ENCODE results near the gene ATP6V1G1. TPM values are rescaled to one million over a fixed set of nuclear protein-coding genes. Genes with fewer than 3 reads are reported as not detected.

The ATP6V1G1 gene
- total RNA-seq, 1 donor from 2014 or later, result 188 TPM

DNA sequence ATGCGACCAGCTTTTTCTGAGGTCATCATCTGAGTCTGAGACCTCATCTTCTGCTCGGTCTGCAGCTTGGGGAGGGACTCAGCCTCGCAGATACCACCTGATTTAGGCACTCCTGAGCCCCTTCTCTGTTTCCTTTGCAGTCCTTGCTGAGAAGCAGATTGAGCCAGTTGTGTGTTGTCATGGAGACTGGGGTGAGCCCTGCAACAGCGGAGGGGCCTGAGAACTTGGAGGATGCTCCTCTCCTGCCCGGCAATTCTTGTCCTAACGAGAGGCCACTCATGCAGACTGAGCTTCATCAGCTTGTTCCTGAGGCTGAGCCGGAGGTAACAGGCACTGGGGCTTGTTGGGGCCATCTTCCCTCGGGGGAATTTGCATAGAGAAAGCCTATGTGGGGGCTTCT, 50.8 kb downstream of the ATP6V1G1 start:
- peaks cover 26% of the 10 kb centered on the region for H3K36me3 Mint-ChIP-seq (ENCODE audit: low read depth, unreplicated experiment)
- H3K79me2 ChIP-seq (ENCODE audit: insufficient read depth, low read length), result no peaks in the 10 kb centered on the region
- DNase-seq (ENCODE audit: low read depth) (no peak), FAIRE-seq (no peak)
- H3K27me3 Mint-ChIP-seq (ENCODE audit: low read depth, unreplicated experiment), result no peaks in the 10 kb centered on the region
- no peak overlapping the region for H3K9ac ChIP-seq (ENCODE audit: low read length)
- H4K20me1 ChIP-seq (ENCODE audit: insufficient read depth, low read length), result no peaks in the 10 kb centered on the region
- H3K27me3 ChIP-seq (ENCODE audit: insufficient read depth, low read length), result no peaks in the 10 kb centered on the region
- no peaks in the 10 kb centered on the region for H3K4me1 ChIP-seq (ENCODE audit: insufficient read depth, low read length)
- no peaks in the 10 kb centered on the region for H3K9me3 ChIP-seq (ENCODE audit: insufficient read depth, low read depth, low read length)
- no peak overlapping the region for H3K4me3 Mint-ChIP-seq (ENCODE audit: unreplicated experiment)
- no peak overlapping the region for H3K4me3 ChIP-seq (ENCODE audit: insufficient read depth, low read depth, low read length)
- no peak overlapping the region for H3K4me2 ChIP-seq (ENCODE audit: low read length)
- no peak overlapping the region for H2AFZ ChIP-seq (ENCODE audit: low read depth, low read length)
- no peak for TF ChIP-seq EZH2 (IDR thresholded peaks at IDR 0.05; ENCODE audit: insufficient read depth, low read length)
- TF ChIP-seq, protein P1, sequence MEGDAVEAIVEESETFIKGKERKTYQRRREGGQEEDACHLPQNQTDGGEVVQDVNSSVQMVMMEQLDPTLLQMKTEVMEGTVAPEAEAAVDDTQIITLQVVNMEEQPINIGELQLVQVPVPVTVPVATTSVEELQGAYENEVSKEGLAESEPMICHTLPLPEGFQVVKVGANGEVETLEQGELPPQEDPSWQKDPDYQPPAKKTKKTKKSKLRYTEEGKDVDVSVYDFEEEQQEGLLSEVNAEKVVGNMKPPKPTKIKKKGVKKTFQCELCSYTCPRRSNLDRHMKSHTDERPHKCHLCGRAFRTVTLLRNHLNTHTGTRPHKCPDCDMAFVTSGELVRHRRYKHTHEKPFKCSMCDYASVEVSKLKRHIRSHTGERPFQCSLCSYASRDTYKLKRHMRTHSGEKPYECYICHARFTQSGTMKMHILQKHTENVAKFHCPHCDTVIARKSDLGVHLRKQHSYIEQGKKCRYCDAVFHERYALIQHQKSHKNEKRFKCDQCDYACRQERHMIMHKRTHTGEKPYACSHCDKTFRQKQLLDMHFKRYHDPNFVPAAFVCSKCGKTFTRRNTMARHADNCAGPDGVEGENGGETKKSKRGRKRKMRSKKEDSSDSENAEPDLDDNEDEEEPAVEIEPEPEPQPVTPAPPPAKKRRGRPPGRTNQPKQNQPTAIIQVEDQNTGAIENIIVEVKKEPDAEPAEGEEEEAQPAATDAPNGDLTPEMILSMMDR (IDR thresholded peaks at IDR 0.05; ENCODE audit: insufficient read depth, low read depth, low read length), result no peak
- H3K27ac ChIP-seq (ENCODE audit: low read depth, low read length), result no peak overlapping the region
- H3K27ac Mint-ChIP-seq (ENCODE audit: unreplicated experiment), result no peak overlapping the region
- H3K36me3 ChIP-seq (ENCODE audit: insufficient read depth, low read length), result no peaks in the 10 kb centered on the region
- H3K4me1 Mint-ChIP-seq (ENCODE audit: low read depth, unreplicated experiment), result no peaks in the 10 kb centered on the region
- H3K9me3 Mint-ChIP-seq (ENCODE audit: unreplicated experiment), result no peaks in the 10 kb centered on the region

DNA sequence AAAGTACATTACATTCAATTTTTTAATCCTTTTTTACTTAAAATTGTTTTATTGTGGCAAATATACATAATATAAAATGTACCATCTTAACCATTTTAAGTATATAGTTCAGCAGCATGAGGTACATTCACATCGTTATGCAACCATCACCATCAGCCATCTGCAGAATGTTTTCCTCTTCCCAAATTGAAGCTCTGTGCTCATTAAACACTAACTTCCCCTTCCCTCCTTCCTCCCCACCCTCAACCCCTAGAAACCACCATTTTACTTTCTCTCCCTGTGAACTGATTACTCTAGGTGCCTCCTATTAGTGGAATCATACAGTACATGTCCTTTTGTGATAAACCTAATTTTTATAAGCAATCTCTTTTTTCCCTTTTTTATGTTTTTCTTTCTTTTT, 54.4 kb downstream of the ATP6V1G1 start:
- Histone ChIP-seq H3K4me3 (ENCODE audit: insufficient read depth, low read depth, low read length) (no peak overlapping the region), H3K27me3 (ENCODE audit: insufficient read depth, low read length) (no peaks in the 10 kb centered on the region), H4K20me1 (ENCODE audit: insufficient read depth, low read length) (no peaks in the 10 kb centered on the region), H3K4me2 (ENCODE audit: low read length) (no peak overlapping the region), H3K36me3 (ENCODE audit: insufficient read depth, low read length) (no peaks in the 10 kb centered on the region), H3K9ac (ENCODE audit: low read length) (no peak overlapping the region), H3K79me2 (ENCODE audit: insufficient read depth, low read length) (no peaks in the 10 kb centered on the region), H3K4me1 (ENCODE audit: insufficient read depth, low read length) (no peaks in the 10 kb centered on the region), H2AFZ (ENCODE audit: low read depth, low read length) (no peak overlapping the region), H3K9me3 (ENCODE audit: insufficient read depth, low read depth, low read length) (no peaks in the 10 kb centered on the region), H3K27ac (ENCODE audit: low read depth, low read length) (no peak overlapping the region)
- FAIRE-seq (no peak), DNase-seq (ENCODE audit: low read depth) (no peak)
- TF ChIP-seq EZH2 (IDR thresholded peaks at IDR 0.05; ENCODE audit: insufficient read depth, low read length), result no peak
- TF ChIP-seq, protein P1 (IDR thresholded peaks at IDR 0.05; ENCODE audit: insufficient read depth, low read depth, low read length), result no peak
- H3K9me3 Mint-ChIP-seq (ENCODE audit: unreplicated experiment), result no peaks in the 10 kb centered on the region
- H3K4me1 Mint-ChIP-seq (ENCODE audit: low read depth, unreplicated experiment), result no peaks in the 10 kb centered on the region
- no peak overlapping the region for H3K4me3 Mint-ChIP-seq (ENCODE audit: unreplicated experiment)
- H3K36me3 Mint-ChIP-seq (ENCODE audit: low read depth, unreplicated experiment), result peaks cover 30% of the 10 kb centered on the region
- no peak overlapping the region for H3K27ac Mint-ChIP-seq (ENCODE audit: unreplicated experiment)
- no peaks in the 10 kb centered on the region for H3K27me3 Mint-ChIP-seq (ENCODE audit: low read depth, unreplicated experiment)

DNA sequence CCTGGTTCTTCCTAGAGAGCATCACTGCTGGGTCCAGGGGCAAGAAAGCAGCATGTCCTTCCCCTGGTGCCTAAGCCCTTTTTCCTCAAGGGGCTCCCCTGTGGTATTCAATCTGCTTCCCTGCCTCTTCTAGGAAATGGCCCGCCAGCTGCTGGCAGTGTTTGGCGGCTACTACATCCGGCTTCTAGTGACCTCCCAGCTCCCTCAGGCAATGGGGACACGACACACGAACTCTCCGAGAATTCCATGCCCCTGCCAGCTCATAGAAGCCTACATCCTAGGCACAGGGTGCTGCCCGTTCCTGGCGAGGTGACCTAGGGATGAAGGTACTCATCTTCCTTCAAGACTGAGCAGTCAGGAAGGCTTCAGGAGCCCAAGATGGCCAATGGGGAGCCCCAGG, 55.4 kb downstream of the ATP6V1G1 start:
- H3K4me1 ChIP-seq (ENCODE audit: insufficient read depth, low read length), result no peaks in the 10 kb centered on the region
- H3K36me3 ChIP-seq (ENCODE audit: insufficient read depth, low read length), result no peaks in the 10 kb centered on the region
- H3K27ac ChIP-seq (ENCODE audit: low read depth, low read length), result no peak overlapping the region
- no peak overlapping the region for H3K4me3 Mint-ChIP-seq (ENCODE audit: unreplicated experiment)
- no peak overlapping the region for H3K4me2 ChIP-seq (ENCODE audit: low read length)
- H2AFZ ChIP-seq (ENCODE audit: low read depth, low read length), result no peak overlapping the region
- no peak overlapping the region for H3K4me3 ChIP-seq (ENCODE audit: insufficient read depth, low read depth, low read length)
- no peaks in the 10 kb centered on the region for H3K27me3 ChIP-seq (ENCODE audit: insufficient read depth, low read length)
- no peaks in the 10 kb centered on the region for H3K27me3 Mint-ChIP-seq (ENCODE audit: low read depth, unreplicated experiment)
- no peaks in the 10 kb centered on the region for H3K4me1 Mint-ChIP-seq (ENCODE audit: low read depth, unreplicated experiment)
- FAIRE-seq, result no peak
- H3K27ac Mint-ChIP-seq (ENCODE audit: unreplicated experiment), result no peak overlapping the region
- no peak overlapping the region for H3K9ac ChIP-seq (ENCODE audit: low read length)
- peaks cover 2% of the 10 kb centered on the region for H3K9me3 Mint-ChIP-seq (ENCODE audit: unreplicated experiment)
- peaks cover 26% of the 10 kb centered on the region for H3K36me3 Mint-ChIP-seq (ENCODE audit: low read depth, unreplicated experiment)
- no peak for DNase-seq (ENCODE audit: low read depth)
- H3K79me2 ChIP-seq (ENCODE audit: insufficient read depth, low read length), result no peaks in the 10 kb centered on the region
- TF ChIP-seq EZH2 (IDR thresholded peaks at IDR 0.05; ENCODE audit: insufficient read depth, low read length), result no peak
- TF ChIP-seq, protein P1 (IDR thresholded peaks at IDR 0.05; ENCODE audit: insufficient read depth, low read depth, low read length), result no peak
- no peaks in the 10 kb centered on the region for H3K9me3 ChIP-seq (ENCODE audit: insufficient read depth, low read depth, low read length)
- no peaks in the 10 kb centered on the region for H4K20me1 ChIP-seq (ENCODE audit: insufficient read depth, low read length)

Data from astrocyte (in vitro differentiated cells and primary cell).